HepG2 (cell line): ENCODE results near the gene SIX3.

Experiments used
- MAFK ChIP-seq, 2 experiments: IDR thresholded peaks in 1 of 2; conservative IDR thresholded peaks in 1 of 2; 2 replicates each; pipeline ENCODE4 v1.6.1; 2011; ENCODE audit warnings: improper control_type of control experiment in 2 of 2, low read length in 2 of 2
- RNF2 ChIP-seq: fragments of 450-650 bp; conservative IDR thresholded peaks from 2 replicates; pipeline ENCODE4 v1.6.1; 2016; ENCODE audit warnings: low read depth
- TP53 ChIP-seq: sonication (generic); formaldehyde crosslinking; conservative IDR thresholded peaks from 2 replicates; pipeline ENCODE4 v1.4.0; 2020; ENCODE audit warnings: missing genetic modification reagents
- TF ChIP-seq, protein P1 (sequence below): sonication (generic); formaldehyde crosslinking; IDR thresholded peaks from 2 replicates; pipeline ENCODE4 v1.8.1; 2022; ENCODE audit warnings: low read depth, mild to moderate bottlenecking, missing genetic modification reagents

DNA sequence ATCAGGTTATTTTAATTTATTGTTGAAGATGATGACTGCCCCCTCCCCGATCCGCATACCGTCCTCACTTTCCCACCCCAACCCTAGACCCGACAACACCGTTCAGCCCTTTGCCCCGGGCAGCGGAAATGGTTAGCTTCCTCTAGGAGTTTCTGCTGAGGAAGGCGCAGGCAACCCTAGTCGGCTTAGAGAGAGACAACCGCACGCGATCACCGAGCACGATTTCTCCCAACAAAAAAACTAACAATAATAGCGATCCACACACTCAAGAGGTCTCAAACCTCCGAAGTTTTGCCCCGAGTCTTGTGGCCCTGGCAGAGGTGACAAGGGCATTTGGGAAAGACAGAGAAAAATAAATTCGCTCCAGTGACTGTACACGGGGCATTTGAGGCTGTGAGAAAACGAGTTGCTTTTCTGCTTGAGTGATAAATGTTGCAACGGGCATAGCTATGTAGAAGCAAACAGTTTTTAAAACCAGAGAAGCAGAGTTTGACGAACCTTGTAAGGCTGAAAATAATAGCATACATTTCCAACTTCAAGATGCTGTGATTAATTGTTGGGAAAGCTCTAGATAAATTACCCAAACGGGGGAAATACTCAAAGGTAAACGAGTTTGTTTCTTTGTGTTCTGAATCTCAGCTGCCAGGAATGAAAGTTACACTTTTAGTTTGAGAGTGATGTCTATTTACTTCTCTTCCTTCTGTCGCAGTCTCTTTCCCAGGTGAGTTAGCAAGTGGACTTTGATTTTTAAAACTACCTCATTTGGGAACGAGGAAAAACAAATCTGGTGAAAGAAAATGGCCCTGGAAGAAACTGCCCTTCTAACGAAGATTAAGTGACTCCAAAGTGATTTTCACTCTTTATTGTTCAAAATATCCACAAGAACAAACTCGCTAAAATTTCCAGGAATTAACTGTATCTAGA, 11.0 kb upstream of the SIX3 start:
- TF ChIP-seq MAFK (conservative IDR thresholded peaks at IDR 0.05 in 1 of 2, IDR thresholded peaks at IDR 0.05 in 1 of 2; ENCODE audit: low read length in 2 of 2): no peak
- no peak for TF ChIP-seq RNF2
- TF ChIP-seq, protein P1, sequence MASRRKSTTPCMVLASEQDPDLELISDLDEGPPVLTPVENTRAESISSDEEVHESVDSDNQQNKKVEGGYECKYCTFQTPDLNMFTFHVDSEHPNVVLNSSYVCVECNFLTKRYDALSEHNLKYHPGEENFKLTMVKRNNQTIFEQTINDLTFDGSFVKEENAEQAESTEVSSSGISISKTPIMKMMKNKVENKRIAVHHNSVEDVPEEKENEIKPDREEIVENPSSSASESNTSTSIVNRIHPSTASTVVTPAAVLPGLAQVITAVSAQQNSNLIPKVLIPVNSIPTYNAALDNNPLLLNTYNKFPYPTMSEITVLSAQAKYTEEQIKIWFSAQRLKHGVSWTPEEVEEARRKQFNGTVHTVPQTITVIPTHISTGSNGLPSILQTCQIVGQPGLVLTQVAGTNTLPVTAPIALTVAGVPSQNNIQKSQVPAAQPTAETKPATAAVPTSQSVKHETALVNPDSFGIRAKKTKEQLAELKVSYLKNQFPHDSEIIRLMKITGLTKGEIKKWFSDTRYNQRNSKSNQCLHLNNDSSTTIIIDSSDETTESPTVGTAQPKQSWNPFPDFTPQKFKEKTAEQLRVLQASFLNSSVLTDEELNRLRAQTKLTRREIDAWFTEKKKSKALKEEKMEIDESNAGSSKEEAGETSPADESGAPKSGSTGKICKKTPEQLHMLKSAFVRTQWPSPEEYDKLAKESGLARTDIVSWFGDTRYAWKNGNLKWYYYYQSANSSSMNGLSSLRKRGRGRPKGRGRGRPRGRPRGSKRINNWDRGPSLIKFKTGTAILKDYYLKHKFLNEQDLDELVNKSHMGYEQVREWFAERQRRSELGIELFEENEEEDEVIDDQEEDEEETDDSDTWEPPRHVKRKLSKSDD: no peak
- no peak for TF ChIP-seq TP53 (CRISPR knock-in tag)
